HCT116 (cell line): Measurements from ENCODE around the gene SH2D2A. TPM values are rescaled to one million over a fixed set of nuclear protein-coding genes. Genes with fewer than 3 reads are reported as not detected.

ENCODE experiments used
- ATAC-seq: fragments of 200-7000 bp; cut with Tn5 transposase; 2 replicates; pipeline ENCODE4 v1.9.1; 2020; ENCODE audit warnings: mild to moderate bottlenecking, moderate library complexity
- BruUV-seq: library from RNA; stranded (reverse); fragments of 400-500 nt; replicated peaks from 2 replicates; lab custom pipeline; 2021; lab: Mats Ljungman, UMichigan
- CTCF ChIA-PET: fragments of 300-600 bp; sonication (Branson Sonifier 250); formaldehyde crosslinking; loops from one replicate; lab custom pipeline; 2021; ENCODE audit warnings: antibody characterized with exemption; lab: Charles Lee
- POLR2A ChIA-PET: fragments of 300-600, 350-600 bp; sonication (Branson Sonifier 250); formaldehyde crosslinking; loops from one replicate; lab custom pipeline; 2021; ENCODE audit warnings: antibody characterized with exemption; lab: Charles Lee
- RAD21 ChIA-PET, 2 experiments: fragments of 300-600 bp; sonication (Branson Sonifier 250); formaldehyde crosslinking; loops; one replicate each; lab custom pipeline; 2023; ENCODE audit warnings: low total read pairs in 2 of 2; ENCODE audit not compliant: uncharacterized antibody in 2 of 2, unreplicated experiment in 2 of 2, low non-redundant PET in 1 of 2; lab: Charles Lee
- DNase-seq: peaks from one replicate; pipeline ENCODE4 v3.0.0-alpha.2; 2010; ENCODE audit warnings: low read depth, low spot score
- H2AFZ ChIP-seq: fragments of 200-600 bp; shearing (Covaris generic), sonication (generic); 2 replicates; pipeline ENCODE4 v1.6.1; 2017; ENCODE audit warnings: low read depth, mixed run types, mixed read lengths, antibody characterized with exemption, low read length; ENCODE audit not compliant: poor library complexity, severe bottlenecking
- H3K27ac ChIP-seq: 2 replicates; pipeline ENCODE4 v1.5.1; 2012; ENCODE audit warnings: low read depth, low read length
- H3K27me3 ChIP-seq: fragments of 200-600 bp; sonication (generic); 2 replicates; pipeline ENCODE4 v1.6.1; 2016; ENCODE audit warnings: mixed run types, low read length, mixed read lengths; ENCODE audit not compliant: insufficient read depth
- H3K36me3 ChIP-seq, 2 experiments: fragments of 200-500 bp in 1 of 2; fragments of 200-600 bp in 1 of 2; sonication (Bioruptor generic) in 1 of 2; sonication (generic) in 1 of 2; 2 replicates each; pipeline versions ENCODE4 v1.5.1 to v1.6.1; 2014 to 2016; ENCODE audit warnings: low read length in 2 of 2, inconsistent platforms in 1 of 2, mixed read lengths in 1 of 2, mixed run types in 1 of 2; ENCODE audit not compliant: insufficient read depth in 2 of 2, control insufficient read depth in 1 of 2
- H3K4me1 ChIP-seq, 2 experiments: fragments of 200-600 bp in 1 of 2; sonication (generic) in 1 of 2; 2 replicates each; pipeline versions ENCODE4 v1.5.1 to v1.6.1; 2012 to 2017; ENCODE audit warnings: low read length in 2 of 2, inconsistent platforms in 1 of 2, mild to moderate bottlenecking in 1 of 2, mixed read lengths in 1 of 2, mixed run types in 1 of 2, moderate library complexity in 1 of 2; ENCODE audit not compliant: insufficient read depth in 2 of 2, control insufficient read depth in 1 of 2
- H3K4me2 ChIP-seq: fragments of 200-600 bp; sonication (generic); 2 replicates; pipeline ENCODE4 v1.6.1; 2017; ENCODE audit warnings: mixed run types, low read length, mixed read lengths
- H3K4me3 ChIP-seq, 2 experiments: fragments of 200-600 bp in 1 of 2; sonication (generic) in 1 of 2; replicated peaks in 1 of 2; 2 replicates each; pipeline ENCODE4 v1.5.1; 2011 to 2016; ENCODE audit warnings: low read length in 2 of 2, control low read depth in 1 of 2, low read depth in 1 of 2, mild to moderate bottlenecking in 1 of 2, mixed read lengths in 1 of 2, mixed run types in 1 of 2
- H3K79me2 ChIP-seq: fragments of 200-600 bp; sonication (generic); 2 replicates; pipeline ENCODE4 v1.6.1; 2017; ENCODE audit warnings: mild to moderate bottlenecking, mixed run types, low read length, moderate library complexity, mixed read lengths; ENCODE audit not compliant: insufficient read depth
- H3K9ac ChIP-seq: fragments of 200-600 bp; sonication (generic); 2 replicates; pipeline ENCODE4 v1.6.1; 2016; ENCODE audit warnings: low read length, mixed read lengths
- H3K9me2 ChIP-seq: fragments of 200-600 bp; sonication (generic), shearing (Covaris generic); 2 replicates; pipeline ENCODE4 v1.6.1; 2017; ENCODE audit warnings: mixed run types, mild to moderate bottlenecking, moderate library complexity; ENCODE audit not compliant: insufficient read depth
- H3K9me3 ChIP-seq, 2 experiments: fragments of 200-500 bp in 1 of 2; fragments of 200-600 bp in 1 of 2; sonication (Bioruptor generic) in 1 of 2; sonication (generic) in 1 of 2; 2 replicates each; pipeline ENCODE4 v1.6.1; 2014 to 2017; ENCODE audit warnings: low read length in 2 of 2, mixed read lengths in 2 of 2, inconsistent platforms in 1 of 2, low read depth in 1 of 2, mild to moderate bottlenecking in 1 of 2, mixed run types in 1 of 2, moderate library complexity in 1 of 2; ENCODE audit not compliant: control insufficient read depth in 1 of 2, insufficient read depth in 1 of 2
- H4K20me1 ChIP-seq: fragments of 200-600 bp; sonication (generic), shearing (Covaris generic); 2 replicates; pipeline ENCODE4 v1.6.1; 2017; ENCODE audit warnings: mixed run types, mild to moderate bottlenecking, moderate library complexity; ENCODE audit not compliant: insufficient read depth
- CEBPB ChIP-seq: IDR thresholded peaks from 2 replicates; pipeline ENCODE4 v1.6.1; 2012; ENCODE audit warnings: low read depth
- POLR2AphosphoS5 ChIP-seq: IDR thresholded peaks from 2 replicates; pipeline ENCODE4 v1.6.1; 2011; ENCODE audit warnings: mild to moderate bottlenecking, low read depth, low read length, moderate library complexity
- SIN3A ChIP-seq: IDR thresholded peaks from 2 replicates; pipeline ENCODE4 v1.6.1; 2012; ENCODE audit warnings: low read depth
- intact Hi-C: fragments of 100-400 bp; cut with micrococcal nuclease; formaldehyde crosslinking; loops from 2 replicates; pipeline ENCODE4 v1.10.0; 2022
- total RNA-seq: library from RNA; stranded (reverse); gene quantifications from one replicate; pipeline ENCODE4 v1.2.1, GENCODE V29; 2021; ENCODE audit not compliant: unreplicated experiment
- TF ChIP-seq, protein P1 (sequence below): IDR thresholded peaks from 2 replicates; pipeline ENCODE4 v1.6.1; 2012
- TF ChIP-seq, protein P2 (sequence below), 3 experiments: fragments of 200-600 bp in 1 of 3; sonication (generic) in 1 of 3; IDR thresholded peaks in 2 of 3; conservative IDR thresholded peaks in 1 of 3; 2 replicates each; pipeline ENCODE4 v1.5.1; 2012 to 2017; ENCODE audit warnings: low read depth in 2 of 3, low read length in 2 of 3, antibody characterized with exemption in 1 of 3, borderline replicate concordance in 1 of 3, control low read depth in 1 of 3, mild to moderate bottlenecking in 1 of 3, mixed read lengths in 1 of 3, mixed run types in 1 of 3, moderate library complexity in 1 of 3; ENCODE audit not compliant: insufficient read depth in 1 of 3

Gene SH2D2A
- total RNA-seq, 1 experiment from 2014 or later: 4.8 TPM

DNA sequence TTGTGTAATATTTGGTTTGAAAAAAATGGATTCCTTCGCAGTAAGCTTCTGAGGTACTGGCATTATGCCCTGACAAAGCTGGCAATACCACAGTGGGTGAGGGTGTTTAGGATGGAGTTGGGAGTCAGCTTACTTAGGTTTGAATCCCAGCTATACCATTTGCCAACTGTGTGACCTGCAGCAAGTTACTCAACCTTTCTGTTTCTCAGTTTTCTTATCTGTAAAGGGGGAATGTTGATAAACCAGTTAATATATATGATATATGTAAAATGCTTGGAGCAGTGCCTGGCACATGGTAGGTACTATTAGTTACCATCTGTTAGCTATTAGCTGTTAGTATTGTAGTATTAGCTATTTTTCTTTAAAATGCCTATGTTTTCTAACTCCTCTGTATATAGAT, 60.3 kb downstream of the SH2D2A start:
- H3K4me2 ChIP-seq: no peak overlapping the region
- no peaks in the 10 kb centered on the region for H4K20me1 ChIP-seq
- ChIA-PET POLR2A (no interaction called here), RAD21 (interaction anchor here in 1 of 2 experiments (0.6 kb wide), 1 partner anchor 9 kb away, joined by 8 read pairs; no protein-coding TSS in a partner anchor), CTCF (interaction anchor here (1.1 to 1.3 kb wide), 2 partner anchors 15 to 30 kb away, joined by 3 read pairs; partner anchors contain the start of gene MRPL24)
- no peak for ATAC-seq
- H3K4me1 ChIP-seq: peaks cover 3 to 18% of the 10 kb centered on the region in 2 experiments; a peak in 3 of 4 replicates
- TF ChIP-seq, protein P1, sequence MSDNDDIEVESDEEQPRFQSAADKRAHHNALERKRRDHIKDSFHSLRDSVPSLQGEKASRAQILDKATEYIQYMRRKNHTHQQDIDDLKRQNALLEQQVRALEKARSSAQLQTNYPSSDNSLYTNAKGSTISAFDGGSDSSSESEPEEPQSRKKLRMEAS: no peak
- no peak for TF ChIP-seq SIN3A
- TF ChIP-seq, protein P2, sequence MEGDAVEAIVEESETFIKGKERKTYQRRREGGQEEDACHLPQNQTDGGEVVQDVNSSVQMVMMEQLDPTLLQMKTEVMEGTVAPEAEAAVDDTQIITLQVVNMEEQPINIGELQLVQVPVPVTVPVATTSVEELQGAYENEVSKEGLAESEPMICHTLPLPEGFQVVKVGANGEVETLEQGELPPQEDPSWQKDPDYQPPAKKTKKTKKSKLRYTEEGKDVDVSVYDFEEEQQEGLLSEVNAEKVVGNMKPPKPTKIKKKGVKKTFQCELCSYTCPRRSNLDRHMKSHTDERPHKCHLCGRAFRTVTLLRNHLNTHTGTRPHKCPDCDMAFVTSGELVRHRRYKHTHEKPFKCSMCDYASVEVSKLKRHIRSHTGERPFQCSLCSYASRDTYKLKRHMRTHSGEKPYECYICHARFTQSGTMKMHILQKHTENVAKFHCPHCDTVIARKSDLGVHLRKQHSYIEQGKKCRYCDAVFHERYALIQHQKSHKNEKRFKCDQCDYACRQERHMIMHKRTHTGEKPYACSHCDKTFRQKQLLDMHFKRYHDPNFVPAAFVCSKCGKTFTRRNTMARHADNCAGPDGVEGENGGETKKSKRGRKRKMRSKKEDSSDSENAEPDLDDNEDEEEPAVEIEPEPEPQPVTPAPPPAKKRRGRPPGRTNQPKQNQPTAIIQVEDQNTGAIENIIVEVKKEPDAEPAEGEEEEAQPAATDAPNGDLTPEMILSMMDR (IDR thresholded peaks at IDR 0.05 in 2 of 3, conservative IDR thresholded peaks at IDR 0.05 in 1 of 3; ENCODE audit: borderline replicate concordance in 1 of 3, insufficient read depth in 1 of 3, low read depth in 2 of 3, low read length in 2 of 3): no peak
- no peak for TF ChIP-seq CEBPB
- no peak for TF ChIP-seq POLR2AphosphoS5
- no peaks in the 10 kb centered on the region for H3K36me3 ChIP-seq
- no peaks in the 10 kb centered on the region for H3K27me3 ChIP-seq
- DNase-seq: no peak
- no peaks in the 10 kb centered on the region for H3K9me3 ChIP-seq
- no peak overlapping the region for H3K9ac ChIP-seq
- H3K9me2 ChIP-seq: no peaks in the 10 kb centered on the region
- BruUV-seq: no TSS peak
- intact Hi-C loops: no loop called here
- H3K4me3 ChIP-seq: no peak overlapping the region
- no peak overlapping the region for H2AFZ ChIP-seq
- H3K27ac ChIP-seq: no peak overlapping the region
- H3K79me2 ChIP-seq: peaks cover 22% of the 10 kb centered on the region

Other genes with a start within 250 kb of the SH2D2A start
- gene IQGAP3, start 244.3 kb downstream of the SH2D2A start, total RNA-seq: 38.8 TPM
- not detected for gene TTC24, start 237.1 kb downstream of the SH2D2A start, total RNA-seq
- 139 TPM for gene NAXE, start 225.1 kb downstream of the SH2D2A start, total RNA-seq
- gene GPATCH4, start 215.4 kb downstream of the SH2D2A start, total RNA-seq: 39.4 TPM
- 0.54 TPM for gene HAPLN2, start 197.4 kb downstream of the SH2D2A start, total RNA-seq
- gene BCAN, start 174.7 kb downstream of the SH2D2A start, total RNA-seq: not detected
- gene NES, start 139.4 kb downstream of the SH2D2A start, total RNA-seq: 8.4 TPM
- 209 TPM for gene CRABP2, start 111.3 kb downstream of the SH2D2A start, total RNA-seq
- gene METTL25B, start 88.4 kb downstream of the SH2D2A start, total RNA-seq: 36.5 TPM
- 41.7 TPM for gene ISG20L2, start 88.1 kb downstream of the SH2D2A start, total RNA-seq
- 111 TPM for gene MRPL24, start 75.8 kb downstream of the SH2D2A start, total RNA-seq
- 304 TPM for gene HDGF, start 65.2 kb downstream of the SH2D2A start, total RNA-seq
- gene PRCC, start 49.3 kb downstream of the SH2D2A start, total RNA-seq: 78.1 TPM
- gene INSRR, start 42.3 kb upstream of the SH2D2A start, total RNA-seq: not detected
- gene NTRK1, start 44.0 kb upstream of the SH2D2A start, total RNA-seq: 0.89 TPM
- 10.8 TPM for gene PEAR1, start 76.9 kb upstream of the SH2D2A start, total RNA-seq
- not detected for gene LRRC71, start 103.8 kb upstream of the SH2D2A start, total RNA-seq
- gene ARHGEF11, start 228.9 kb upstream of the SH2D2A start, total RNA-seq: 28.9 TPM